GM18907 (cell line): ENCODE data around the gene KLHL36.

Experiments
- ATAC-seq: cut with Tn5 transposase; IDR thresholded peaks from one replicate; pipeline ENCODE4 v1.9.1; 2021; ENCODE audit warnings: mild to moderate bottlenecking, moderate library complexity; ENCODE audit not compliant: unreplicated experiment

The KLHL36 gene

DNA sequence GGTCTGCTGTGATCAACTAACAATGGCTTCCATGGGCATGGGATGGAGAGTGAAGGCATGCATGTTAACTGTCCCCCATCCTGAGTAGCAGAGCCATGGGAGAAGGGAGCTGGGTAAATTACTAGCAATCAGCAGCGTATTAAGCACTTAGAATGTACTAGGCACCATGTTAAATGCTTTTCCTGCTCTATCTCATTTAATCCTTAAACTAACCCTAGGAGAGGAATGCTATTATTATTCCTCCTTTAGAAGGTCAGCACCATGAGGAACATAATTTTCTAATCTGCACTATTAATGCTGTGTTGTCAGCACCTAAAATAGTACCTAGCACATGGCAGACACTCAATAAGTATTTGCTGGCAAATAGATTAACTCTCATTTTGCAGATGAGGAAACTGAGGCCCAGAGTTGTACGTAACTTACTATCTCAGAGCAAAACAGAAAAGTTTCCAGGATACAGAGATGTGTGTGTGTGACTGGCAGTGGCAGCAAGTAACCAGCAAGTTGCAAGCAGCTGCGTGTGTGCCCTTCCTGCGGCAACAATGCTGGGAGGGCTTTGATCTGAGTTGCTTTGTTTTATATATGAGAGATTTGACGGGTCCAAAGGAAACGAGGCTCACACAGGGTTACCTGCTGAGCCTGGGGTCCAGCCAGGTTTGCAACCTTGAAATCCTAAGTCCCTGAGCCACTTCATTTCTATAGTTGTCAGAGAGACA is 6.5 kb upstream of the KLHL36 start:
- no peak for ATAC-seq

DNA sequence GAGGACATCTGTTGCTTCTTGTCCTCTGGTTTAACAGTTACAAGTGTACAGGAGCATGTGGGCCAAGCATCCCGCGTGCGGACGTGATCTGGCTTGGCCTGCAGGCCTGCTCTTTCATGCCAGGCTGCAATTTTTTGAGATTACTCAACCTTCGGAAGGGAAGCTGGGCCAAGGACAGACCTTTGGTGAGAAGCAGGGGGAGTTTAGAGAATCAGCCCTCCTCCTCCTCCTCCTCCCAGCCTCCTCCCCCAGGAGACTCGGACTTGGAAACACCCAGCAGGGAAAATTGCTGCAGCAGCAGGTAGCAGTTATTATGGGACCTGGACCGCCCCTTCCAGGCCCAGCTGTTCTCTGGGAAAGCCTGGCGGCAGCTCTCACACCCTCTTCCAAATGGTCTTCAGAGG is 5.1 kb upstream of the KLHL36 start:
- ATAC-seq = no peak

DNA sequence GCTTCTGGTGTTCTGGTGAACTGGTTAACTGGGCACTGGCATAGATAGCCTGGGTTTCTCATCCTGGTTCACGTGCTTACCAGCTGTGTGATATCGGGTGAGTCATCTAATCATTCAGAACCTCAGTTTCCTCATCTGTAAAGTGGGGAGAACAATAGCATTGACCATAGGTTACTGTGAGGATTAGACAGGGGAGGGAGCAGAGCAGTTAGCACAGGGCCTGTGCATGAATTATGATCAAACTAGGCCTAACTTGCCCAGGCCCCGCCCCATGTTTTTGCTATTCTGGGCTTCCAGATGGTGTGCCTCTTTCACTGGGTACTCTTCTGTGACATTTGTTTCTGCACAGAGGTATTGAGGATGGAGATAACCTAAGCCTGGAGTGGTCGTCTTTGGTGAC is 4.6 kb upstream of the KLHL36 start:
- ATAC-seq = no peak

DNA sequence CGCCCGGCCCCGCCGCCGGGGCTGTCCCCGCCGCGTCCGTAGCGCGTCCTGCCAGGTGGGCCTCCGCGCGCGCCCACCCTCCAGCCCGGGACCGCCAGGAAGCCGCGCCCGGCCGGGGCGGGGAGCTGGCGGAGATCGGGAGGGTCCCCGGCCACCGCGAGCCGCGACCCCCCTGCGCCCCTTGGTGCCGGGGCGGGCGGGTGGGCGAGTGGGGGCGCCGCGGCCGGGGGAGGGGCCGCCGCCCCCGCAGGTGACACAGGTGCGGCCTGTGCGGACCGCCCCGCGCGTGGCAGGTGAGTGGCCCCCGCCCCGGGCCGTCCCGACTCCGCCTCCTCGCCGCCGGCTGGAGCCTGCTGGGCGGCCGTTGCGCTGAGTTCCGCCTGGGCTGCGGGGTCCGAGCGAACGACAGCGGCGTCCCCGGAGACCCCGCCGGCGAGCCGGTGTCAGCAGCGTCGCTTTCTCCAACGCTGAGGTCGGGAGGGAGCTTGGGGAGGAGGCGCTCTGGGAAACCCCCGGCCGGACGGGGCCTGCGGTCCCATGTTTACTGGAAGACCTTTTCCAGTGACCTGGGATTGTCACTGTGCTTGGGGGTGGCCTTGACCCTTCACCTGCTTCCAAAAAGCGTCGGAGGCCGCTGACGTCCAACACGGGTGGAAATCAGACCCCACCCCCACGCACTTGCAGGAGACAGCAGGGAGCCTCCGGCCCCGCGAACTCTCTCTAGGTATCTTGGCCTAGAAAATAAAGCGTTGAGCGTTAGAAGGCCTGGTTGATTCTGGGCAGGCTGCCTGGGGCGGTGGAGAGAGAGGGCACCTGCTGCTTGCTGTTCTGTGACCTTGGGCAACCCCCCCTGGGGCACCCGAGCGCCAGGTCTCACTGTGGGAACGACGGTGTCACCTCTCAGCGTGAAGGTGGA is 542 bp downstream of the KLHL36 start:
- peak; percentile 60 for ATAC-seq

DNA sequence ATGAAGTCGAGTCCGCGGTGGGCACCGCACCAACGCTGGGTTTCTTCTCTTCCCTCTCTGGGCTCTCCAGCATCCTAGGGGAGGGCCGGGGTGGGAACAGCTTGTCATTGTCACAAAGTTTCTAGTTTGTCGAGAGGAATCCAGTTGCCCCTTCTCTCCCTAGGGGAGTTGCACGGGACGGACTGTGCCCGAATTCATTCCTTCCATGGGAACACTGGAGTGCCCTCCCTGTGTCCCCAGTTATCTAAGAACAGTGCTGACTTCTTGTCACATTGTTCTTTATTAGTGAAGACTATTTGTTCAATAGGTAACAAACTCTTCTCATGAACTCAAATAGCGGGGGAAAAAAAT is 1.2 kb downstream of the KLHL36 start:
- ATAC-seq = no peak

DNA sequence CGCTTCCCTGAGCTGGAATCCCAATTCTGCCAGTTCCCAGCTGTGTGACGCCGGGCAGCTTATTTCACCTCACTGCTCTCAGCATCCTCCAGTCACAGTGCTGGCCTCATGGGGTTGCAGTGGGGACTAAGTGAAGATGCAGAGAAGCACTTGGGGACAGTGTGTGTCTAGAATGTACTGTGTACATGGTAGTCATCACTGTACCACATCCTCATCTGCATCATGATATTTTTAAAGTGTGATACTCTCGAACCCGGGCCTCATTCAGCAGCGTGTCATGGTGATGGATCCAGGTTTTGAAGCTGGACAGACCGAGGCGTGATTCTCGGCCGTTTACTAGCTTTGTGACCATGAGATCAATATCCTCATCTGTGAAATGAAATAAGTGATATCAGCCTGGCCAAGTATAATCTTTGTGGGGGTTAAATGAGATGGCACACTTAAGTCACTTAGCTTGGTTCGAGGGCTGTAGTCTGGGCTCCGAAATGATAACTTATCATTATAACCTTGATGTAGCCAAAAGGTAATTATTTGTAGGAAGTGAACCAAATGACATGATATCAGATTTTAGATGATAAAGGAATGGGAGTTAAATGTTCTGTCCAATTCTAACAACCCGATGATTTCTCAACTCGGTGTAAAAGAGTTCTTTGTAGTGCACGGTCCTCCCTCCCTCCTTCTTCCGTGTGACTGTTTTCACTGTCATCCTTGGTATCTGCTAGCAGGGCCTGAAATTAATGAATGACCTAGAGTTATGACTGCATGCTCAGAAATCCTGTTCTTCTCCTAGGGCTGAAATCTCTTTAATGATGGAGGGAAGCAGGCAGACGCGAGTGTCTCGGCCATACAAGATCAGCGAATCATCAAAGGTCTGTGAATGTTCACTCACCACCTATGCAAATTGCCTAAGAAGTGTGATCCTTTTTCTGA is 2.0 kb downstream of the KLHL36 start:
- no peak for ATAC-seq

DNA sequence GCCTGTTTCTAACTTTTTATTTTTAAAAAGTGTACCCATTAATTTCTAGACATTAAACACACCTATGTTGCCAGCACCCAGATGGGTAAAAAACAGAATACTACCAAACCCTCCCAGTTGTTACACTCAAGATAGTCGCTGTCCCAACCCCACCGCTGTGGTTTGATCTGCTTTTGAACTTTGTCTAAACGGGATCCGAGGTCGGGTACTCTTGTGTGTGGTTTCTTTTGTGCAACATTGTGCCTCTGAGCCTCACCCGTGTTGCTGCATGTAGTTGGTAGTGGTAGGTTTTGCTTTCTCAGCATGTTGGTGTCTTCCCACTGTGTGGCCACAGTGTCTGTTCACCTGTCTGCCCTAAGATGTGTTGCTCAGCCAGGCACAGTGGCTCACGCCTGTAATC is 4.3 kb downstream of the KLHL36 start:
- ATAC-seq = no peak

DNA sequence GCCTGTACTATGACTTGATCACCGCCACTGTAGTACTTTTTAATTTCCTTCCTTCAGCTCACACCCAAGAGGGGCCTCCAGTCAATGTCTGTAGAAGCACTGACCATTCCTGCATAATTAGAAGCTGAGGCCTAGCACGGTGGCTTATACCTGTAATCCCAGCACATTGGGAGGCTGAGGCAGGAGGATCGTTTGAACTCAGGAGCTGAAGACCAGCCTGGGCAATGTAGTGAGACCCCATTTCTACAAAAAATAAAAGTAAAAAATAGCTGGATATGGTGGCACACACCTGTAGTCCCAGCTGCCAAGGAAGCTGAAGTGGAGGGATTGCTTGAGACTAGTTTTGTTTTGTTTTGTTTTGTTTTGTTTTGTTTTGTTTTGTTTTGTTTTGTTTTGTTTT is 5.9 kb downstream of the KLHL36 start:
- ATAC-seq = no peak

DNA sequence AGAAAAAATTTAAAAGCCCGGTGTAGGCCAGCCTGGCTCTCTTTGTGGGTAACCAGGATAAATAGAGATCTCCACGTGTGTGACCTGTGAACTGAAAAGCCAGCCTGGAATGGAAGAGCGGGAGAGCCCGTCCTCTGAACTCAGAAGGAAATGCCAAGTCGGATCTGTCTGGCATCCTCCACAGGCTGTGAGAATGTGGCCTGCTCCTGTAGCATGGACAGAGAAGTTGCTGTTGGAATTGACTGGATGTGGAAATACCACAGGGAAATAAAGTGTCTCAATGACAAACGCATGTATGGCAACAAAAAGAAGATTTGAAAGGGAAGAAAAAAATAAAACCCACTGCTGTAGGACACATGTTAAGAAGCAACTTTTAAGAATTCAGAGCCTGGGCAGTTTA is 6.7 kb downstream of the KLHL36 start:
- ATAC-seq = no peak

DNA sequence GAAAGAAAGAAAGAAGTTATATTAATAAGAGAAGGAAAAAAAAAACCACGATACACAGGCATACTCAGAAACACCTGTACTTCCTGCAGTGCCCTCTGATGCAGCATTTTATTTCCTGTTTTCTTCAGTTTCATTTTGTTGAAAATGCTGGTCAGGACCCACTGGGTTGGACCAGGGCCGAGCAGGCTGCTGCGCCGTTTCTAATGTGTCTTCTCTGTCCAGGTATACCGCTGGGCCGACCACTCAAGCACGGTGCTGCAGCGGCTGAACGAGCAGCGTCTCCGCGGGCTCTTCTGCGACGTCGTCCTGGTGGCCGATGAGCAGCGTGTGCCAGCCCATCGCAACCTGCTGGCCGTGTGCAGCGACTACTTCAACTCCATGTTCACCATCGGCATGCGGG is 8.3 kb downstream of the KLHL36 start:
- ATAC-seq = no peak

DNA sequence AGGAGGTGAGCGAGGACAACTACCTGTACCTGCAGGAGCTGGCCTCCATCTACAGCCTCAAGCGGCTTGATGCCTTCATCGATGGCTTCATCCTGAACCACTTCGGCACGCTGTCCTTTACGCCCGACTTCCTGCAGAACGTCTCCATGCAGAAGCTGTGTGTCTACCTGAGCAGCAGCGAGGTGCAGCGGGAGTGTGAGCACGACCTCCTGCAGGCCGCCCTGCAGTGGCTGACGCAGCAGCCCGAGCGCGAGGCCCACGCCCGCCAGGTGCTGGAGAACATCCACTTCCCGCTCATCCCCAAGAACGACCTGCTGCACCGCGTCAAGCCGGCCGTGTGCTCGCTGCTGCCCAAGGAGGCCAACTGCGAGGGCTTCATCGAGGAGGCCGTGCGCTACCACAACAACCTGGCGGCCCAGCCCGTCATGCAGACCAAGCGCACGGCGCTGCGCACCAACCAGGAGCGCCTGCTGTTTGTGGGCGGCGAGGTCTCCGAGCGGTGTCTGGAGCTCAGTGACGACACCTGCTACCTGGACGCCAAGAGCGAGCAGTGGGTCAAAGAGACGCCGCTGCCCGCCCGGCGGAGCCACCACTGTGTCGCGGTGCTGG is 9.0 kb downstream of the KLHL36 start:
- no peak for ATAC-seq

DNA sequence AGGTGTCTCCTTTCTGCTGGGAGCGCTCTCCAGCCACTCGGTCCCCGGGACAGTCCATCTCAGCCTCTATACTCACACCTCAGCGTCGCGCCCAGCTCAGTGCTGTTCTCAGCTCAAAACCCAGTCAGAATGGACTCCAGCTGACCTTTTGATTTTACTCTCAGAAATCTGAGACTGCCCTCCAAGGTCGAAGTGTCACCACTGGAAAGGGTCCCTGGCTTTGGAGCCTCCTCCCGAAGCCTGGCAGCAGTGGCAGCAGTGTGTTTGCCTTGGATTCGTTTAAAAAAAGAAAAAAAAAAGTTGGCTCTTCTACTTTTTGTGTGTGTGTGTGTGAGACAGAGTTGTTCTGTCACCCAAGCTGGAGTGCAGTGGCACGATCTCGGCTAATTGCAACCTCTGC is 10.4 kb downstream of the KLHL36 start:
- ATAC-seq = no peak

DNA sequence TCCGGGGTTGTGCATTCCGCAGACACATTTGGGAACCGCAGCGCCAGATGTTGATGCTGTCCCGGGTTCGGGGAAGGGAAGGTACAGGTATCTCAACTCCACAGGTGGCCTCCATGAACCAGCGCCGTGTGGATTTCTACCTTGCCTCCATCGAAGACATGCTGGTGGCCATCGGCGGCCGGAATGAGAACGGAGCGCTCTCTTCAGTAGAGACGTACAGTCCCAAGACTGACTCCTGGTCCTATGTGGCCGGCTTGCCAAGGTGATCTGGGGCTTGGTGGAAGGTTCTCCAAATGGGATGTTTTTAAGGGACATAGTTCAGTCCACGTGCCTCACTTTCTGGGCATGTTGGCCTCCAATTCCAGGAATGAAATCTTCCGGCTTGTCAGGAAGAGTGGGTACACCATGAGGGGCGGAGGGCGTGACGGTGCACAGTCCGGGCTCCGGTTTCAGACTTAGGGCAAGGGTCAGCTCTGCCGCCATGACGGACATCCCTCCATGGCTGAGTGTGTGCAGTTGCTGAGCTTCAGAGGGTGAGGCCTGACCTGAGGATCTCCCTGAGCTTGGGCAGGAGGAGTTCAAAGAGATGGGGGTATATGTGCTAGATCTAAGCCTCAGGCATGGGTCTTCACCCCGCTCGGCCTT is 11.5 kb downstream of the KLHL36 start:
- no peak for ATAC-seq

DNA sequence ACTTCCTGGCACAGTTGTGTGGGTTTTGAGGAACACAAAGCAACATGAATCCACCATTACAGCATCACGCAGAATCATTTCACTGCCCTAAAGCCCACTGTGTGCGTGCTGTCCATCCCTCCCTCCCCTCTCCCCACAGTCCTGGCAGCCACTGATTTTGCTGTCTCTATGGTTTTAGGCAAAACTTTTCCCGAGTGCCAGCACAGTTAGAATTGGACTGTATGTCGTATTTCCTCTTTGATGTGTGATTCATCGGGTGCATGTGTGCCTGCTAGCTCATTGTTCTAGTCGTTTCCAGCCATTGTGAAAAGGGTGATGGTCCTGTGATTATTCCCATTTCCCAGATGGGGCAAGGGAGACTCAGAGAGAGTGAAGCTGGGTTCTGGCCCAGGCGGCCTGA is 12.7 kb downstream of the KLHL36 start:
- no peak for ATAC-seq

DNA sequence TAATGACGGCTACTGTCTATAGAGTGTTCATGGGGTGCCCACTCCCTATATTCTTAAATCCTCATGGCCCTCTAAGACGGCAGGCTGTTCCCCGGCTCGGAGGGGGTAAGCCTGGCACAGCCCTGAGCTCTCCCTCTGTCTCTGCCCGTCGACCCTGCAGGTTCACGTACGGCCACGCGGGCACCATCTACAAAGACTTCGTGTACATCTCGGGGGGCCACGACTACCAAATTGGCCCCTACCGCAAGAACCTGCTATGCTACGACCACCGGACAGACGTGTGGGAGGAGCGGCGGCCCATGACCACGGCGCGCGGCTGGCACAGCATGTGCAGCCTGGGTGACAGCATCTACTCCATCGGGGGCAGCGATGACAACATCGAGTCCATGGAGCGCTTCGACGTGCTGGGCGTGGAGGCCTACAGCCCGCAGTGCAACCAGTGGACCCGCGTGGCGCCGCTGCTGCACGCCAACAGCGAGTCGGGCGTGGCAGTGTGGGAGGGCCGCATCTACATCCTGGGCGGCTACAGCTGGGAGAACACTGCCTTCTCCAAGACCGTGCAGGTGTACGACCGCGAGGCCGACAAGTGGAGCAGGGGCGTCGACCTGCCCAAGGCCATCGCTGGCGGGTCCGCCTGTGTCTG is 13.2 kb downstream of the KLHL36 start:
- no peak for ATAC-seq

DNA sequence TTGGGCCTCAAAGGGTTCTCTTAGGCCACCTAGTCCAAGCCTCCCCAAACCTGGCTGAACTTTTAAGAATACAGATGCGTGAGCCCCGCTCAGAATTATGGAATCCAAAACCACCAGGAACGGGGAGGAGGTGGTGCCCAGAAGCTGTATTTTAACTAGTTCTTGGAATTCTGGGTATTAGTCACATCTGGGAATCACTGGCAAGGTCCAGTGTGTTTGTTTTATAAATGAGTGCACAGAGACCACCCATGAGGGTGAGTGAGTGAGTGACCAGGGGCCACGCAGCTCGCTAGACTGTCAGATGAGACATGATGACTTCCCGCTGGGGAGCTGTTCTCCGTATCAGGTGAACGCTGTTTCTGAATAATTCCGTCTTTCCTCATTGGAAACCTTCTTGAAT is 14.2 kb downstream of the KLHL36 start:
- no peak for ATAC-seq

DNA sequence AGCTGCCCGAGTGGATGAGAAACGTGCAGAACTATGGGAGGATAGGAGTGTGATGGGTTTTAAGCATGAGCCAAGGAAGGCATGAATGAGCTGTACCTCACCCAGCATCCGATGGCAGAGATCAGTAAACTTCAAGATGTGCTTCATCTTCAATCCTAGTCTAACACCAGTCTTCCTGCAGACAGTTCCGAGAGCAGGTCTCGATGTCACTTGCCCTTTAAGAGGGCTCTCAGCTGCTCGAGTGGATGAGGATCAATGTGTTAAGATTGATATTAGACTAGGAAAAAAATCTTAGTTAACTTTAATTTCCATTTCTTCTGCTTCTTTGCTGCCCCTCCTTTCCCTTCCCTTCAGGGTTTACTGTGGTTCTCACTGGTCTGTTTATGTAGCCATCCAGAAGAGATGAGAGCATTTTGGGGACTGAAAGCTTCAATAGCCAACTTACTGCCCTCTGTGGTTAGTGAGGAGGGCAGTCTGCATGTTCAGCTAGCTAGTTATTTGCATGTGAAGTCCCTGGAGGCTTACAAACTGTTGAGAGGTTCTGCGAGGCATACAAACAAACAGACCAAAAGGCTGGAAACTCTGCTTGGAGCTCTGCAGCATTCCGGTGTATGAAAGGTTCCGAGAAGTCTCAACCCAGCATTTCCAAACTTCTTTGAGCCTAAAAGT is 15.3 kb downstream of the KLHL36 start:
- peak; percentile 78 for ATAC-seq

DNA sequence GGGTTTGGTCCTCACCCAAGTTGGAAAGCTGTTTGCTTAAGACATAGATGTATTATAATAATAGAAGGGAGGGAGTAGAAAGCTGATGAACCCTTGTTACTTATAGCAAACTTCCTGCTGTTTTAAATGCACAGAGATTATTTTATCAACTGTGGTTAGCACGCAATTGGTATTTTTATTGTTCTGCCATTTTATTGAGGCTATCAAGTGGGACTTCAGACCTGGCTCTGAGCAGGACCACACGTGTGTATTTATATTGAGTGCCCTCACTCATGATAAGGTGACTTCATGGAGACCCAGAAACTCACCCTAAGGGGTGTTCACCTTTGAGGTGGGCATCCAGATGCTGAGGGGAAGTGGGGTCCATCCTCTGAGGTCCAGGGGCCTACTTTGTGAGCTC is 17.0 kb downstream of the KLHL36 start:
- no peak for ATAC-seq

DNA sequence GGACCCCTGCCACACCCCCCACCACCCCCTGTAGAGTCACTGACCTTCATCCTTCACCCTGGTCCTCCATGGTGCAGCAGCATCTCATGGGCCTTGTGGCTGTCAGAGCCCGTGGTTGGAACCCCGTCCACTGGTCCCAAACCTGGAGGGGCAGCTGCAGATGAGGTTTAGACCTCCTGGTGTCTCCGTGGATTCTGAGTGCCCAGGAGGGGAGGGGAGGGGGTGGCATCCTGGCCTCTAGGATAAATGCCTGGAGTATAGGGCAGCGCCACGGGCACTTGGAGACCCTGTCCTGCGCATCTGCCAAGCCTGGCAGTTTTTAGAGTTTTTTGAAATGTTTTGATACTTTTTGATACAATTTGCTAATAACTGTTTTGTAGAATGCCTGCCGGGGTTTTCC is 17.5 kb downstream of the KLHL36 start:
- ATAC-seq = no peak
